SK-N-MC (cell line): ENCODE data around the gene ORAI3.

Source experiments
- DNase-seq: peaks from one replicate; pipeline ENCODE4 v3.0.0-alpha.2; 2011; ENCODE audit warnings: low read depth, low spot score
- H3K27ac ChIP-seq: fragments of 200-600 bp; sonication (generic); 2 replicates; pipeline ENCODE4 v1.5.1; 2016; ENCODE audit warnings: mixed run types
- H3K36me3 ChIP-seq: fragments of 200-600 bp; sonication (generic); 2 replicates; pipeline ENCODE4 v1.6.1; 2017; ENCODE audit warnings: antibody characterized with exemption, low read length, mixed read lengths; ENCODE audit not compliant: insufficient read depth
- H3K4me3 ChIP-seq: fragments of 200-600 bp; sonication (generic); 2 replicates; pipeline ENCODE4 v1.5.1; 2016
- H3K9ac ChIP-seq: fragments of 200-600 bp; sonication (generic); 2 replicates; pipeline ENCODE4 v1.8.0; 2017; ENCODE audit warnings: mixed run types, mixed read lengths; ENCODE audit not compliant: insufficient read length
- H3K9me3 ChIP-seq: fragments of 200-600 bp; sonication (generic); 2 replicates; pipeline ENCODE4 v1.6.1; 2017; ENCODE audit warnings: low read depth, mild to moderate bottlenecking, antibody characterized with exemption, low read length, moderate library complexity, mixed read lengths
- EZH2 ChIP-seq: fragments of 200-600 bp; sonication (generic); IDR thresholded peaks from one replicate; pipeline ENCODE4 v1.6.1; 2017; ENCODE audit warnings: antibody characterized with exemption
- FOXP2 ChIP-seq: optimal IDR thresholded peaks from 2 replicates; pipeline ENCODE3; 2011; ENCODE audit warnings: mild to moderate bottlenecking, moderate library complexity; ENCODE audit not compliant: insufficient read depth; ENCODE audit errors: extremely low read length, control extremely low read depth
- POLR2AphosphoS5 ChIP-seq: IDR thresholded peaks from 2 replicates; pipeline ENCODE4 v1.6.1; 2012; ENCODE audit warnings: mild to moderate bottlenecking, low read depth, low read length, borderline replicate concordance

Gene ORAI3

DNA sequence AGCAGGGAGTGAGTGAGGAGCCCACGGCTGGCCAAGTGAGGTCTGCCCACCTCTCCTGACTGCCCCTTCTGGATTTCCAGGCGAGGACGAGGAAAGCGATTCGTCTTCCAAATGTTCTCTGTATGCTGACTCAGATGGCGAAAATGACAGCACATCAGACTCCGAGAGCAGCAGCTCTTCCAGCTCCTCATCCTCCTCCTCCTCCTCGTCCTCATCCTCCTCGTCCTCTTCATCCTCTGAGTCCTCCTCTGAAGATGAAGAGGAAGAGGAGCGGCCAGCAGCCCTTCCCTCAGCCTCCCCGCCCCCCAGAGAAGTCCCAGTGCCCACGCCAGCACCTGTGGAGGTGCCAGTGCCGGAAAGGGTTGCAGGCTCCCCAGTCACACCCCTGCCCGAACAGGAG lies 22.4 kb downstream of the ORAI3 start:
- Histone ChIP-seq H3K36me3 (peaks cover 69% of the 10 kb centered on the region), H3K9ac (no peak overlapping the region), H3K9me3 (no peaks in the 10 kb centered on the region), H3K4me3 (no peak overlapping the region), H3K27ac (no peak overlapping the region)
- no peak for DNase-seq
- TF ChIP-seq FOXP2: no peak

DNA sequence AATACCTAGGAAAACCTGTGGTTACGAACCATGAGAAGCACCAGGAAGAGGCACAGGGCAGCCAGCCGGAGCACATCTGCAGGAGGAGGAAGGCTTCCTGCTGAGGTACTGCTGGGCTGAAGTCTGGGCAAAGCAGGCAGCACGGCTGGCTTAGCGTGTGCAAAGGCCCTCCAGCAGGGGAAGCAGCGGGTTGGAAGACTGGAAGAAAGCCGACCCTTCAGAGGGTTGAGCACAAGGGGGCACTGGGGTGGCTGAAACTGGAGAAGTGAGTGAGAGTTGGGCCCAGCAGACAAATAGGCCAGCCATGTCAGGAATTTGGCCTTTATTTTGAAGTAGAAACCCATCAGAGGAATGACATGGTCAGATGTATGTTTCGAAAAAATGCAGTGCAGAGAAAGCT lies 24.0 kb downstream of the ORAI3 start:
- TF ChIP-seq FOXP2 (no peak), EZH2 (no peak), POLR2AphosphoS5 (no peak)
- DNase-seq: no peak
- Histone ChIP-seq H3K9me3 (no peaks in the 10 kb centered on the region), H3K36me3 (peaks cover 69% of the 10 kb centered on the region), H3K9ac (no peak overlapping the region), H3K4me3 (no peak overlapping the region), H3K27ac (no peak overlapping the region)

DNA sequence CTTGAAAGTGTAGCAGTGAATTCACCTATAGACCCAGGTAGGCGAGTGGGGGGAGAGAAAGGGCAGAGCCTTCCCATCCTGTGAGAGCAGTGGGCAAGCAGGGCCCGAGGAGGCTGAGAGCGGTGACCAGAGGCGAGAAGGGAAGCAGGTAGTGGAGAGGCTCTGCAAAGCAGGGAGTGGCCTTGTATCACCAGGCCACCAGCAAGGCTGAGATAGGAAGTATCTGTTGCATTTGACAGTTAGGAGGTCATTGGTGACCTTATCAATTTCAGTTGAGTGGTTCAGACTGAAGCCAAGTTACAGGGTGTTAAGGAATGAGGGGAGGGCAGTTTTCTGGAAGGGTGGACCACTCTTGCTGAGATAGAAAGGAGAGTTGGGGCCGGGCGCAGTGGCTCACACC lies 25.5 kb downstream of the ORAI3 start:
- peaks cover 68% of the 10 kb centered on the region for H3K36me3 ChIP-seq
- H3K27ac ChIP-seq: no peak overlapping the region
- H3K9ac ChIP-seq: no peak overlapping the region
- DNase-seq: no peak
- TF ChIP-seq POLR2AphosphoS5 (no peak), EZH2 (no peak), FOXP2 (no peak)
- no peak overlapping the region for H3K4me3 ChIP-seq
- no peaks in the 10 kb centered on the region for H3K9me3 ChIP-seq

DNA sequence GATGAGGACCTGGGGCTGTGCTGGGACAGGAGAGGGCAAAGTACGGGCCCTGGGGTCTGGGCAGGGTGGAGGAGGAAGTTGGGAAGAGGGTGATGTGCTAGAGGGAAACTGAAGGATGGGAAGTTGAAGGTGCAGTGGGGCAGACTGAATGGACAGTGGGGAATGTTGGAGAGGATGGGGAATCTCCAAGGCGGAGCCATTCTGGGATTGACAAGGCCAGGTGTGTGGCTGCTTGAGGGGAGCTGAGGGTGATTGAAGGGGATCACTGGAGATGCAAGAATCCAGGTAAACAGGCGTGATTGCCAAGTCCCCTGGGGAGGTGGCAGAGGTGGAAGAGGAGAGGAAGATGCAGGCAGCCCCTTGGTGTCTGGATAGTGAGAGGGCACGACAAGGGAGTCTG lies 27.6 kb downstream of the ORAI3 start:
- H3K4me3 ChIP-seq: no peak overlapping the region
- DNase-seq: no peak
- no peaks in the 10 kb centered on the region for H3K9me3 ChIP-seq
- H3K36me3 ChIP-seq: peaks cover 65% of the 10 kb centered on the region
- no peak overlapping the region for H3K9ac ChIP-seq
- no peak overlapping the region for H3K27ac ChIP-seq
- TF ChIP-seq EZH2: no peak
- no peak for TF ChIP-seq FOXP2
- TF ChIP-seq POLR2AphosphoS5: no peak

DNA sequence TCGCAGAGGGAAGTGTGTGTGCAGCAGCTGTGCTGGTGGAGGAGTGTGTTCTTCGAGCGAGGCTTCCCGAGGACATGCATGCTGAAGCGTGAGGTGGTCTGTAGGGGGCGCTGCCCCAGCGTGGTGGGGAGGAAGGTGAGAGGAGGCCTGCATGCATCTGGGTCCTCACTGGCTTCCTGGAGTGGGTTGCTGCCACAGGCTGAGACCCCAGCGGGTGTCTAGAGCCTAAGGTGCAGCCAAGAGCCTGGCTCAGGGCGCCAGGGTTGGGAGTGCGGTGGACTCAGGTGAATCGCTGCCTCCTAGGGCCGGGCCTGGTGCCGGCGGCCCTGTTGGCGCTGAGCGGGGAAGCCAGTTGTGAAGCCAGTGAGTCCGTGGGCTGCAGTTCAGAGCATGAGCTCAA lies 28.6 kb downstream of the ORAI3 start:
- Histone ChIP-seq H3K27ac (no peak overlapping the region), H3K9me3 (no peaks in the 10 kb centered on the region), H3K36me3 (peaks cover 57% of the 10 kb centered on the region), H3K9ac (no peak overlapping the region), H3K4me3 (no peak overlapping the region)
- no peak for TF ChIP-seq FOXP2
- TF ChIP-seq POLR2AphosphoS5: no peak
- TF ChIP-seq EZH2: no peak
- no peak for DNase-seq

DNA sequence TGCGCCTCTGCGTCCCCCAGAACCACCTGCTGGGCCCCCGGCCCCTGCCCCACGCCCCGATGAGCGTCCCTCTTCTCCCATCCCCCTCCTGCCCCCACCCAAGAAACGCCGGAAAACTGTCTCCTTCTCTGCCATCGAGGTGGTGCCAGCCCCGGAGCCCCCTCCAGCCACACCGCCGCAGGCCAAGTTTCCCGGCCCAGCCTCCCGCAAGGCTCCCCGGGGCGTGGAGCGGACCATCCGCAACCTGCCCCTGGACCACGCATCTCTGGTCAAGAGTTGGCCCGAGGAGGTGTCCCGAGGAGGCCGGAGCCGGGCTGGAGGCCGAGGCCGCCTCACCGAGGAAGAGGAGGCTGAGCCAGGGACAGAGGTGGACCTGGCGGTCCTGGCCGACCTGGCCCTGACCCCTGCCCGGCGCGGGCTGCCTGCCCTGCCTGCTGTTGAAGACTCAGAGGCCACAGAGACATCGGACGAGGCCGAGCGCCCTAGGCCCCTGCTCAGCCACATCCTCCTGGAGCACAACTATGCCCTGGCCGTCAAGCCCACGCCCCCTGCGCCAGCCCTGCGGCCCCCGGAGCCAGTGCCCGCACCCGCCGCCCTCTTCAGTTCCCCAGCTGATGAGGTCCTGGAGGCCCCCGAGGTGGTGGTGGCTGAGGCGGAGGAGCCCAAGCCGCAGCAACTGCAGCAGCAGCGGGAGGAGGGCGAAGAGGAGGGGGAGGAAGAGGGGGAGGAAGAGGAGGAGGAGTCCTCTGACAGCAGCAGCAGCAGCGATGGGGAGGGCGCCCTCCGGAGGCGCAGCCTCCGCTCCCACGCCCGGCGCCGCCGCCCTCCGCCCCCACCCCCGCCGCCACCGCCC lies 30.5 kb downstream of the ORAI3 start:
- no peak for DNase-seq
- TF ChIP-seq EZH2 (no peak), FOXP2 (no peak), POLR2AphosphoS5 (no peak)
- Histone ChIP-seq H3K36me3 (peaks cover 45% of the 10 kb centered on the region; the same call in 1 of the 2 replicates), H3K4me3 (no peak overlapping the region), H3K27ac (no peak overlapping the region), H3K9me3 (no peaks in the 10 kb centered on the region), H3K9ac (no peak overlapping the region)

DNA sequence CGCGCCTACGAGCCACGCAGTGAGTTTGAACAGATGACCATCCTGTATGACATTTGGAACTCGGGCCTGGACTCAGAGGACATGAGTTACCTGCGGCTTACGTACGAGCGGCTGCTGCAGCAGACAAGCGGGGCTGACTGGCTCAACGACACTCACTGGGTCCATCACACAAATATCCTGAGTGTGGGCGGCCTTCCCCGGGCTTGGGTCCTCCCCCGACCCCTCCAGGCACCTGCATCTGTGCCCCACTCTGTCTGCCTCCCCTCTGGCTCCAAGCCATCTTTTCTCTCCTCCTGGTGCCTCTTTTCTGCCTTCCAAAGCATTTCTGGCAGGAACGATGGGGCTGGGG lies 31.1 kb downstream of the ORAI3 start:
- H3K4me3 ChIP-seq: no peak overlapping the region
- H3K27ac ChIP-seq: no peak overlapping the region
- DNase-seq: no peak
- H3K36me3 ChIP-seq: peaks cover 44% of the 10 kb centered on the region; the same call in 1 of the 2 replicates
- no peaks in the 10 kb centered on the region for H3K9me3 ChIP-seq
- no peak overlapping the region for H3K9ac ChIP-seq
- no peak for TF ChIP-seq FOXP2
- no peak for TF ChIP-seq EZH2
- no peak for TF ChIP-seq POLR2AphosphoS5

DNA sequence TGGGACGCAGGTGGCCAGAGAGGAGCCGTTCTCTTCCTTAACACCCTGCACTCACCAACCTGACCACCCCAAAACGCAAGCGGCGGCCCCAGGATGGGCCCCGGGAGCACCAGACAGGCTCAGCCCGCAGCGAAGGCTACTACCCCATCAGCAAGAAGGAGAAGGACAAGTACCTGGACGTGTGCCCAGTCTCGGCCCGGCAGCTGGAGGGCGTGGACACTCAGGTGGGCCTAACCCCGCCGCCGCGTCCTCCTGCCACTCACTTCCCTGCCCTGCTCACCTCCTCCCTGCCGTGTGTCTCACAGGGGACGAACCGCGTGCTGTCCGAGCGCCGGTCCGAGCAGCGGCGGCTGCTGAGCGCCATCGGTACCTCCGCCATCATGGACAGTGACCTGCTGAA lies 31.6 kb downstream of the ORAI3 start:
- Histone ChIP-seq H3K27ac (no peak overlapping the region), H3K36me3 (peaks cover 41% of the 10 kb centered on the region; the same call in 1 of the 2 replicates)
- no peak for DNase-seq

DNA sequence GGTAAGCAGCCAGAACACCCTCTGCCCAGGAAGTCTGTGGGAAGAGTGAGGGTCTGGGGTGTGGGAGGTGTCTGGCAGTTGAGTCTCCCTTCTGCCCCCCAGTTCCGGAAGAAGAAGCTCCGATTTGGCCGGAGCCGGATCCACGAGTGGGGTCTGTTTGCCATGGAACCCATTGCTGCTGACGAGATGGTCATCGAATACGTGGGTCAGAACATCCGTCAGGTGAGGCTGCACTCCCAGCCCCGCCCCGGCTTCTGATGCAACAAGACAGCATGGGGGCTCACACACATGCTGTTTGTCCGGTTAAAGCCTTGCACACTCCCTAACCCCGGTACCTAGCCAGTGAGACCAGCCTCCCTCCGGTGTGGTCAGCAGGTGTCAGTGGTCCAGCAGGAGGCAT lies 32.1 kb downstream of the ORAI3 start:
- no peak overlapping the region for H3K4me3 ChIP-seq
- TF ChIP-seq POLR2AphosphoS5 (no peak), FOXP2 (no peak), EZH2 (no peak)
- no peak overlapping the region for H3K9ac ChIP-seq
- no peak for DNase-seq
- no peak overlapping the region for H3K27ac ChIP-seq
- peaks cover 37% of the 10 kb centered on the region; the same call in 1 of the 2 replicates for H3K36me3 ChIP-seq
- no peaks in the 10 kb centered on the region for H3K9me3 ChIP-seq

More for the DNA sequence above, 31.6 kb downstream of the ORAI3 start:
- H3K9ac ChIP-seq: no peak overlapping the region
- no peaks in the 10 kb centered on the region for H3K9me3 ChIP-seq
- no peak for TF ChIP-seq EZH2
- no peak for TF ChIP-seq FOXP2
- no peak for TF ChIP-seq POLR2AphosphoS5
- H3K4me3 ChIP-seq: no peak overlapping the region
